ENCODE results near the gene UNC5C.
A peak's percentile ranks its signal among the peaks of the same experiment; 100 is the strongest.

Gene UNC5C

GRCh38 chr4:95155759-95156451, 392.9 kb downstream of the UNC5C start:
- Histone ChIP-seq H3K27ac (ENCODE audit: extremely low read depth, low read depth, low read length) (no peak overlapping the region), H3K4me3 (ENCODE audit: low read depth, low read length) (no peak overlapping the region), H3K36me3 (ENCODE audit: control insufficient read depth in 2 of 2, insufficient read depth in 1 of 2, low read length in 2 of 2) (no peaks in the 10 kb centered on the region), H3K9me3 (ENCODE audit: control insufficient read depth, insufficient read depth, low read depth, low read length) (no peaks in the 10 kb centered on the region), H3K4me1 (ENCODE audit: control insufficient read depth, insufficient read depth, low read length) (no peaks in the 10 kb centered on the region)
- CTCF ChIA-PET: interaction anchor here (0.6 to 1.3 kb wide), 9 partner anchors 32 to 1195 kb away, joined by 3 read pairs; no protein-coding TSS in a partner anchor
- POLR2A ChIA-PET: no interaction called here
- TF ChIP-seq ZNF621 (tag by site-specific recombination; IDR thresholded peaks at IDR 0.05) (no peak), ZNF654 (tag by site-specific recombination; IDR thresholded peaks at IDR 0.05; ENCODE audit: low read depth) (peak; percentile 49)

- ChIA-PET POLR2A (no interaction called here), CTCF (no interaction called here)
These were observed 395.6 kb downstream of the UNC5C start for GRCh38 chr4:95153182-95153581.

More at GRCh38 chr4:95153182-95153581, 395.6 kb downstream of the UNC5C start:
- H3K4me3 ChIP-seq (ENCODE audit: low read depth, low read length): no peak overlapping the region
- H3K27ac ChIP-seq (ENCODE audit: extremely low read depth, low read depth, low read length): no peak overlapping the region
- H3K9me3 ChIP-seq (ENCODE audit: control insufficient read depth, insufficient read depth, low read depth, low read length): no peaks in the 10 kb centered on the region
- no peak for TF ChIP-seq ZNF132 (tag by site-specific recombination; IDR thresholded peaks at IDR 0.05; ENCODE audit: borderline replicate concordance)
- TF ChIP-seq GLI2 (tag by site-specific recombination; IDR thresholded peaks at IDR 0.05; ENCODE audit: borderline replicate concordance, low read depth): no peak
- TF ChIP-seq ZSCAN4 (tag by site-specific recombination; IDR thresholded peaks at IDR 0.05): no peak
- TF ChIP-seq, protein P1, sequence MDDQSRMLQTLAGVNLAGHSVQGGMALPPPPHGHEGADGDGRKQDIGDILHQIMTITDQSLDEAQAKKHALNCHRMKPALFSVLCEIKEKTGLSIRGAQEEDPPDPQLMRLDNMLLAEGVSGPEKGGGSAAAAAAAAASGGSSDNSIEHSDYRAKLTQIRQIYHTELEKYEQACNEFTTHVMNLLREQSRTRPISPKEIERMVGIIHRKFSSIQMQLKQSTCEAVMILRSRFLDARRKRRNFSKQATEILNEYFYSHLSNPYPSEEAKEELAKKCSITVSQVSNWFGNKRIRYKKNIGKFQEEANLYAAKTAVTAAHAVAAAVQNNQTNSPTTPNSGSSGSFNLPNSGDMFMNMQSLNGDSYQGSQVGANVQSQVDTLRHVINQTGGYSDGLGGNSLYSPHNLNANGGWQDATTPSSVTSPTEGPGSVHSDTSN (CRISPR knock-in tag; IDR thresholded peaks at IDR 0.05): no peak
- TF ChIP-seq ZNF792 (tag by site-specific recombination; IDR thresholded peaks at IDR 0.05): no peak
- TF ChIP-seq ZNF510 (tag by site-specific recombination; IDR thresholded peaks at IDR 0.05; ENCODE audit: insufficient replicate concordance): no peak
- no peak for TF ChIP-seq ZNF555 (tag by site-specific recombination; conservative IDR thresholded peaks at IDR 0.05)
- TF ChIP-seq ELK4 (IDR thresholded peaks at IDR 0.05; ENCODE audit: borderline replicate concordance, low read depth, low read length): no peak
- no peak for TF ChIP-seq ZNF335 (tag by site-specific recombination; conservative IDR thresholded peaks at IDR 0.05)
- no peak for TF ChIP-seq ZNF23 (tag by site-specific recombination; IDR thresholded peaks at IDR 0.05; ENCODE audit: borderline replicate concordance)
- no peak for TF ChIP-seq ZNF311 (tag by site-specific recombination; IDR thresholded peaks at IDR 0.05; ENCODE audit: borderline replicate concordance)
- TF ChIP-seq REPIN1 (tag by site-specific recombination; IDR thresholded peaks at IDR 0.05; ENCODE audit: low read depth): no peak
- no peak for TF ChIP-seq ZNF24 (tag by site-specific recombination; IDR thresholded peaks at IDR 0.05)
- no peak for TF ChIP-seq KLF16 (tag by site-specific recombination; IDR thresholded peaks at IDR 0.05)
- no peak for TF ChIP-seq ZFHX2 (tag by site-specific recombination; conservative IDR thresholded peaks at IDR 0.05)
- TF ChIP-seq, protein P2, sequence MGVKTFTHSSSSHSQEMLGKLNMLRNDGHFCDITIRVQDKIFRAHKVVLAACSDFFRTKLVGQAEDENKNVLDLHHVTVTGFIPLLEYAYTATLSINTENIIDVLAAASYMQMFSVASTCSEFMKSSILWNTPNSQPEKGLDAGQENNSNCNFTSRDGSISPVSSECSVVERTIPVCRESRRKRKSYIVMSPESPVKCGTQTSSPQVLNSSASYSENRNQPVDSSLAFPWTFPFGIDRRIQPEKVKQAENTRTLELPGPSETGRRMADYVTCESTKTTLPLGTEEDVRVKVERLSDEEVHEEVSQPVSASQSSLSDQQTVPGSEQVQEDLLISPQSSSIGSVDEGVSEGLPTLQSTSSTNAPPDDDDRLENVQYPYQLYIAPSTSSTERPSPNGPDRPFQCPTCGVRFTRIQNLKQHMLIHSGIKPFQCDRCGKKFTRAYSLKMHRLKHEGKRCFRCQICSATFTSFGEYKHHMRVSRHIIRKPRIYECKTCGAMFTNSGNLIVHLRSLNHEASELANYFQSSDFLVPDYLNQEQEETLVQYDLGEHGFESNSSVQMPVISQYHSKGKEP (tag by site-specific recombination; IDR thresholded peaks at IDR 0.05): no peak
- no peak for TF ChIP-seq HOXA7 (CRISPR knock-in tag; IDR thresholded peaks at IDR 0.05; ENCODE audit: borderline replicate concordance)
- no peak for TF ChIP-seq ZNF660 (tag by site-specific recombination; IDR thresholded peaks at IDR 0.05)
- TF ChIP-seq ZNF423 (tag by site-specific recombination; IDR thresholded peaks at IDR 0.05): no peak
- no peak for TF ChIP-seq PRDM2 (tag by site-specific recombination; IDR thresholded peaks at IDR 0.05; ENCODE audit: borderline replicate concordance)
- no peaks in the 10 kb centered on the region for H3K36me3 ChIP-seq (ENCODE audit: control insufficient read depth in 2 of 2, insufficient read depth in 1 of 2, low read length in 2 of 2)
- no peaks in the 10 kb centered on the region for H3K4me1 ChIP-seq (ENCODE audit: control insufficient read depth, insufficient read depth, low read length)

Measured in HEK293 (cell line).